CD4-positive, alpha-beta T cell treated with Interleukin-17A for 4 hours (primary cell): ENCODE results near the gene NUP42.
"Not testable (repeated sequence)": the region's sequence is repeated elsewhere in the genome, so short reads cannot be mapped to it uniquely, and the experiment has no call there.

ENCODE experiments used
- DNase-seq: peaks from one replicate; pipeline ENCODE4 v3.0.0-alpha.2; 2020; ENCODE audit warnings: mixed read lengths

The NUP42 gene

GRCh38 chr7:23205577-23205908, 23.7 kb downstream of the NUP42 start:
- DNase-seq = no peak

GRCh38 chr7:23205909-23206767, 24.3 kb downstream of the NUP42 start:
- DNase-seq = peak; percentile 12

- no peak for DNase-seq
These were observed 25.2 kb downstream of the NUP42 start for GRCh38 chr7:23207021-23207420.

GRCh38 chr7:23207884-23208283, 26.0 kb downstream of the NUP42 start:
- no peak for DNase-seq

- DNase-seq = no peak
These were observed 26.5 kb downstream of the NUP42 start for GRCh38 chr7:23208316-23208715.

GRCh38 chr7:23210506-23210905, 28.7 kb downstream of the NUP42 start:
- DNase-seq = no peak

GRCh38 chr7:23211589-23211988, 29.7 kb downstream of the NUP42 start:
- no peak for DNase-seq

GRCh38 chr7:23212395-23212794, 30.5 kb downstream of the NUP42 start:
- DNase-seq = no peak

GRCh38 chr7:23212841-23213240, 31.0 kb downstream of the NUP42 start:
- no peak for DNase-seq

- no peak for DNase-seq
These were observed 31.9 kb downstream of the NUP42 start for GRCh38 chr7:23213755-23214154.

- no peak for DNase-seq
These were observed 32.6 kb downstream of the NUP42 start for GRCh38 chr7:23214423-23214822.

- DNase-seq = no peak
These were observed 33.1 kb downstream of the NUP42 start for GRCh38 chr7:23214938-23215337.

- DNase-seq = no peak
These were observed 34.2 kb downstream of the NUP42 start for GRCh38 chr7:23216021-23216420.

GRCh38 chr7:23218196-23218595, 36.3 kb downstream of the NUP42 start:
- no peak for DNase-seq

- no peak for DNase-seq
These were observed 39.0 kb downstream of the NUP42 start for GRCh38 chr7:23220690-23221305.

- no peak for DNase-seq
These were observed 40.7 kb downstream of the NUP42 start for GRCh38 chr7:23222439-23223030.

- not testable (repeated sequence) for DNase-seq
These were observed 42.5 kb downstream of the NUP42 start for GRCh38 chr7:23224364-23224763.

- no peak for DNase-seq
These were observed 45.1 kb downstream of the NUP42 start for GRCh38 chr7:23226844-23227450.

- no peak for DNase-seq
These were observed 46.6 kb downstream of the NUP42 start for GRCh38 chr7:23228412-23228811.

- DNase-seq = no peak
These were observed 48.8 kb downstream of the NUP42 start for GRCh38 chr7:23230641-23231101.

GRCh38 chr7:23232966-23233365, 51.1 kb downstream of the NUP42 start:
- no peak for DNase-seq

GRCh38 chr7:23234569-23235296, 52.9 kb downstream of the NUP42 start:
- no peak for DNase-seq

- DNase-seq = no peak
These were observed 54.0 kb downstream of the NUP42 start for GRCh38 chr7:23235813-23236221.
